ENCODE data around the gene MKLN1.

GRCh38 chr7:131504157-131504899, 176.7 kb downstream of the MKLN1 start:
- TF ChIP-seq POLR2A (IDR thresholded peaks at IDR 0.05) (no peak), CTCF (IDR thresholded peaks at IDR 0.05) (no peak)
